GM12892 (cell line): ENCODE results near the gene MAP3K5.

Experiments
- POLR2A ChIP-seq: IDR thresholded peaks from 2 replicates; pipeline ENCODE4 v1.6.1; 2011; ENCODE audit warnings: low read depth, low read length, control low read depth
- POLR2AphosphoS5 ChIP-seq: IDR thresholded peaks from 2 replicates; pipeline ENCODE4 v1.6.1; 2011; ENCODE audit warnings: low read depth, low read length, control low read depth

- no peak for TF ChIP-seq POLR2A
- no peak for TF ChIP-seq POLR2AphosphoS5
Measured at GRCh38 chr6:136784271-136784664, 8.0 kb downstream of the MAP3K5 start.
